Limb (tissue), 2 donors: ENCODE data around the gene HSD17B1.
A peak's percentile ranks its signal among the peaks of the same experiment; 100 is the strongest.

ENCODE experiments used
- DNase-seq, 2 donors: peaks; one replicate each; pipeline ENCODE4 v3.0.0-alpha.2; 2016; ENCODE audit errors: extremely low spot score in 2 of 2

Gene HSD17B1

GRCh38 chr17:42566883-42567573 lies 14.3 kb downstream of the HSD17B1 start, which contains the start of gene MLX:
MLX (plus strand) TSS chr17:42567100; CDS start chr17:42567125, 25 bp downstream.
- peak; percentile 94 to 95 for DNase-seq

DNA sequence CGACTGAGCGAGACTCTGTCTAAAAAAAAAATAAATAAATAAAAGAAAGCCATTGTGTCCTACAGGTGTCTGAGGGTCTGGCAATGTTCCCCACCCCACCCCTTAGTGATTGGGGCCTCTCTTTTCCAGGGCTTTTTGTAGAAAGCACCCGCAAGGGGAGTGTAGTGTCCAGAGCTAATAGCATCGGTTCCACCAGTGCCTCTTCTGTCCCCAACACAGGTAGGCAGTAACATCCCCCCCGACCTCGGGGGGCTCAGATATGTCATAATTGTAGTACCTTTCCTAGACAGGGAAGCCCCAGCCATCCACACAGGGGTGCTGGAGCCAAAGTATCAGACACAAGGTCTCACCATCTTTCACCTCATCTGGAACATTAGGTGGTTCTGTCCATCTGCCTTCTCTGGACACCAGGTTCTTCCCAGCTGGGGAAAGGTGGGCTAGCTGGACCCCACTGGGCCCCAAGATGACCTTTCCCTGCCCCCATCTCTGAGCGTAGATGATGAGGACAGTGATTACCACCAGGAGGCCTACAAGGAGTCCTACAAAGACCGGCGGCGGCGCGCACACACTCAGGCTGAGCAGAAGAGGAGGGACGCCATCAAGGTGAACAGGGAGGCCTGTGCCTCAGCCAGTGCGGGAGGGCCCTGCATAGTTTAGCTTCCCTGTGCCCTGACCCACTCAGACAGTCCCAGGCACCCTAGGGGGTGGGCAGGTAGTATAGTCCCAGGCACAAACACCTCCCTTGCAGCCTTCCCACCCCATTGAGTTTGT lies 15.8 kb downstream of the HSD17B1 start:
- no peak for DNase-seq

DNA sequence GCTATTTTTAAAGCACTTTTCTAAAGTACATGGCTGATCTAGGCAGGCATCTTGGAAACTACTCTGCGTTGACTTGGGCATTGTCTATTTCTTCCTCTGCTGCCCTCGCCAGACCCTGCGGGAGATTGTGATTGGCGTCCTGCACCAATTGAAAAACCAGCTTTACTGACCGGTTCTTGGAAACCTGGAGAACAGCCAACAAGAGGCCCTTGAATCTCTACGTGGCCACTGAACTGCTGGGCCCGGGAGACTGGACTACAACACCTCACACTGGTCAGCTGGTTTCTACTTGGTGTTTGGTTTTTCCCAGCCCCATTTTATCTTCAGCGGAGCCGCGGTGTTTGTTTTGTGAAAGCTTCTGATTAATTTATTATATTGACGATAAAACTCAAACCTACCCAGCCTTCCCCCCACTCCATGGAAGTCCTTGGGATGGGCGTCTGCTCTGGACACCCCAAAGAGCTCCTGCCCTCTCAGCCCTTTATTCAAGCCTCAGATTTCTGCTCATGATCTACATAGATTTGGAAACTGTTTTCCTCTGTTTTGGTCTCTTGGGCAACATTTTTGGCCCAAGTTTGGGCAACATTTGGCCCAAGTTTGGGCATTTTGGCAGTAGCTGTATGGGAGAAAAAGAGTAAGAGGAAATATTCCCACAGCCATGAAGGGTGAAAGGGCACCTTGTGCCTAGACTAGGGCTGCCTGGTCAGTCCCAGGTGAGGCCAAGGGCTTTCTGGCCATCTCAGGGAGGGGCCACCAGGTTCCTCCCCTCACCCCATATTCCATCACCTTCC lies 18.9 kb downstream of the HSD17B1 start:
- DNase-seq, result no peak

DNA sequence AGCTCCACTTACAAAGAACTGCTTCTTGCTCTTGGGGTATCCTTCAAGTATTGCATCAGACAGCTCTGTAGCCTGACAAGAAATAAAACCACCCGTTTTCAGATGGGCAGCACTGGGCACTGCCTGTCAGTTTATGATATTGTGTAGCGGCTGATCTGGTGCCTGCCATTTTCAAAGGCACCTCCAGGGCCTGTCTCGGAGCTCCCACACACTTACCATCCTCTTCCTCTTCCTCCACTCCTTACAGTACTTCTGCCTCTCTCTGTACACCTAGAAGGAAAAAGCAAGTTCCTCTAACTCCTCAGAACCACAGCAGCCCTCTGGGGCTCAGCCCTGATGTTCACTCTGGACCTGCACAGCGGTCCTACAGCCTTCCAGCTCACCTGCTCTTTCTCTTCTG lies 20.4 kb downstream of the HSD17B1 start:
- DNase-seq, result no peak

DNA sequence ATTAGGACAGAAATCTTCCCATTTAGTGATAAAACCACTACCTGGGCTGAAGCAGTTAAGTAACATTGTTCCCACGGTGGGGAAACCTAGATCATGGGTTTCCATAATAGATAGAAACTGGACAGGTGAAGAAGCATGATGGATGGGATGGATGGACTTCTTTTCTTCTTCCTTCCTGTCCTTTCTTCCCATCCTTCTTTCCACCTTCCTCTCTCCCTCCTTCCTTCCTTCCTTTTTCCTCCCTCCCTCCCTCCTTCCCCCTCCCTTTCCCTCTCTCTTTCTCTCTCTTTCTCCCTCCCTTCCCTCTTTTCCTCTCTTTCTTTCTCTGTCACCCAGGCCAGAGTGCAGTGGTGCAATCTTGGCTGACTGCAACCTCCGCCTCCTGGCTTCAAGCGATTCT lies 21.7 kb downstream of the HSD17B1 start:
- DNase-seq, result no peak

- no peak for DNase-seq
Measured at GRCh38 chr17:42577140-42577531, 24.4 kb downstream of the HSD17B1 start.

- DNase-seq, result peak; percentile 94 to 95
Measured at GRCh38 chr17:42577532-42578281, 25.0 kb downstream of the HSD17B1 start, which contains the start of gene PSMC3IP. PSMC3IP (minus strand) TSS chr17:42577729; CDS start chr17:42577686, 43 bp downstream.

DNA sequence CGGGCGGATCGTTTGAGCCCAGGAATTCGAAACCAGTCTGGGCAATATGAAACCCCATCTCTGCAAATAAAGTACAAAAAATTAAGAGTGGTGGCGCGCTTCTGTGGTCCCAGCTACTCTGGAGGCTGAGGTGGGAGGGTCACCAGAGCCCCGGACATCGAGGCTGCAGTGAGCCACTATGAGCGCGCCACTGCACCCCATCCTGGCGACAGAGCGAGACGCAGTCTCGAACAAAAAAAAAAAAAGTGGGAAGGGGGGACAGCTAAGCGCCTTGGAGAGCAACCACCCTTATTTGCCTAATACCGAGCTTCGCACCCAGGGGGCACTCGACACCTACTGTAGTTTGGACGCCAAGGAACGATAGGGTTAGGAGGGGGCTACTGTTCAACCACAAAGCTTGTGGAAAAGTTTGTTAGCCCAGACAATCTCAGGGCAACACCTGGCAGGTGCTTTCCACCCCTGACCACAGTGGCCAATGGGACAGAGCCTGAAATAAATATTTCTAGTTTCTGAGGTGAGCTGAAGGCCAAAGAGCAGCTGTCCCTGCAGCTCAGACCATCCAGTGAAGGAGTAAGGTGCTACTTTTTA lies 25.7 kb downstream of the HSD17B1 start:
- peak; percentile 79 to 85 for DNase-seq

DNA sequence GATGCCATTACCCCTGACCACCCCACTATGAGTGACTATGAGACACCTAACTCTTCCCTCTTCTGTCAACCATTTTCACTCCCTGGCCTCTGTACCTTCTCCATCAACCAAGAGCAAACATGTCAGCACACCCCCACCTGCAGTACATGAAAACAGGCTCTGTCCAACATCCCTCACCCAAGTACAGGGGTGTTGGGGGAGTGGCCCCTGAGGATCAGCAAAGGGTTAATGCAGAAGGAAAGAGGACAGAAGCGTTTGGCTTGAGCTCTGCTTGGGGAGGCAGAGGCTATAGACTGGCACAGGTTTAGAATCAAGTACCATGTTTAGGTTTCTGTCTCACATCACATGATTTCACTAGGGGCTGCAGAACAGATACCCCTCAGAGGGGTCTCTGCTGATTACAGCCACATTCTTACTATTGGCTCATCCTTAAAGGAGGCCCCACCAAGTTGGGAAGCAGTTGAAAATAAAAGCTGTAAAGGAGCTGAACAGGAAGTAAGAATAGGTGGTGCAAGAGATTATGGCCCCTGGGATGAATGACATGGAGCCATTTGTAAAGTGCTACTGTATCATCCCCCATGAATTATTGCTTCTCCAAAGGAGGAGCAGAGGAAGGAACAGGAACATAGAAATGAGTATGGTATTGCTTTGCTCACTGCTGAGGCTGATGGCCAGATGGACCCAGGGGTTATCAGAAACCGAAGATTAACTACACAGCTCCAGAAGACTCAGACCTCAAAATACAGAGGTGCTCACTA lies 27.2 kb downstream of the HSD17B1 start:
- DNase-seq, result no peak

GRCh38 chr17:42581744-42582270 lies 29.1 kb downstream of the HSD17B1 start:
- no peak for DNase-seq

DNA sequence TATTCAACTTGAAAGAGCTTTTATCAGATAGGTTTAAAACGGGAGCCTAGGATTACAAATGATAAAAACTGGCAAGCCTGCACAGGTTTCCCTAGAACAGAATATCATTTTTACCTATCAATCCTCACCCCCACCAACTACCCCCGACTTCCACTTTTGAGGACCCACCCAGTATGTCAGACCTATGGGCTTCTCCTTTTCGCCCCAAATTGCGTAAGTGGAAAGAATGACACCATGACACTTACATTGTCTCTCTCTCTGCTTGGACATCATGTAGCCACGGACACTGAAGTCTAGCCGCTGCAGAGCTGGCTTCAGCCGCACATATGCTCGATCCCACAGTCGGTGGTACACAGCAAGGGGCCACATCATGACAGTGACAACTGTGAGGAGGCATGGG lies 32.2 kb downstream of the HSD17B1 start:
- DNase-seq, result no peak

- DNase-seq, result no peak
Measured at GRCh38 chr17:42585353-42585752, 32.6 kb downstream of the HSD17B1 start.

GRCh38 chr17:42586514-42587230 lies 33.9 kb downstream of the HSD17B1 start:
- DNase-seq, result no peak

- DNase-seq, result no peak
Measured at GRCh38 chr17:42590886-42591285, 38.2 kb downstream of the HSD17B1 start.

- no peak for DNase-seq
Measured at GRCh38 chr17:42591411-42591810, 38.7 kb downstream of the HSD17B1 start.

GRCh38 chr17:42596386-42596785 lies 43.7 kb downstream of the HSD17B1 start:
- DNase-seq, result no peak

GRCh38 chr17:42598905-42599304 lies 46.2 kb downstream of the HSD17B1 start:
- DNase-seq, result no peak

DNA sequence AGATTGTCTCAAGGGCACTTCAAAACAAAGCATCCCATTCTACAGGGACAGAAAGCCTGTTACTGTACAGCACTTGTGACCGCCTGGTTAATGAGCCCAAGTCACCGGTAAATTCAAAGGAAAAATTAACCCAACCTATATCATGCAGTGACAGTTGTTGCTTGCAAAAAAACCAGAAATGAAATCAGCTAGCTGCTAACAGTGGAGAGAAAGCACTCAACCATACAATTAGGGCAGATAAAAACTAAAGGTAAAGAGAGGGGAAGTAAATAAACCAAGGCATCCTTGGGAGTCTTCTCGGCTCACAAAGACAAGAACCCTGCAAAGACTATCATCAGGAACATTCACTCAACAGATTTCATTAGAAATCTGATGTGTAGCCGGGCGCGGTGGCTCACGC lies 50.6 kb downstream of the HSD17B1 start:
- DNase-seq, result no peak
